HCT116 (cell line): ENCODE measurements around the gene ARVCF. TPM values are rescaled to one million over a fixed set of nuclear protein-coding genes. Genes with fewer than 3 reads are reported as not detected.

Source experiments
- ATAC-seq: fragments of 200-7000 bp; cut with Tn5 transposase; 2 replicates; pipeline ENCODE4 v1.9.1; 2020; ENCODE audit warnings: mild to moderate bottlenecking, moderate library complexity
- BruUV-seq: library from RNA; stranded (reverse); fragments of 400-500 nt; replicated peaks from 2 replicates; lab custom pipeline; 2021; lab: Mats Ljungman, UMichigan
- CTCF ChIA-PET: fragments of 300-600 bp; sonication (Branson Sonifier 250); formaldehyde crosslinking; loops from one replicate; lab custom pipeline; 2021; ENCODE audit warnings: antibody characterized with exemption; lab: Charles Lee
- POLR2A ChIA-PET: fragments of 300-600, 350-600 bp; sonication (Branson Sonifier 250); formaldehyde crosslinking; loops from one replicate; lab custom pipeline; 2021; ENCODE audit warnings: antibody characterized with exemption; lab: Charles Lee
- RAD21 ChIA-PET, 2 experiments: fragments of 300-600 bp; sonication (Branson Sonifier 250); formaldehyde crosslinking; loops; one replicate each; lab custom pipeline; 2023; ENCODE audit warnings: low total read pairs in 2 of 2; ENCODE audit not compliant: uncharacterized antibody in 2 of 2, unreplicated experiment in 2 of 2, low non-redundant PET in 1 of 2; lab: Charles Lee
- DNase-seq: peaks from one replicate; pipeline ENCODE4 v3.0.0-alpha.2; 2010; ENCODE audit warnings: low read depth, low spot score
- H2AFZ ChIP-seq: fragments of 200-600 bp; shearing (Covaris generic), sonication (generic); 2 replicates; pipeline ENCODE4 v1.6.1; 2017; ENCODE audit warnings: low read depth, mixed run types, mixed read lengths, antibody characterized with exemption, low read length; ENCODE audit not compliant: poor library complexity, severe bottlenecking
- H3K27ac ChIP-seq: 2 replicates; pipeline ENCODE4 v1.5.1; 2012; ENCODE audit warnings: low read depth, low read length
- H3K27me3 ChIP-seq: fragments of 200-600 bp; sonication (generic); 2 replicates; pipeline ENCODE4 v1.6.1; 2016; ENCODE audit warnings: mixed run types, low read length, mixed read lengths; ENCODE audit not compliant: insufficient read depth
- H3K36me3 ChIP-seq, 2 experiments: fragments of 200-500 bp in 1 of 2; fragments of 200-600 bp in 1 of 2; sonication (Bioruptor generic) in 1 of 2; sonication (generic) in 1 of 2; 2 replicates each; pipeline versions ENCODE4 v1.5.1 to v1.6.1; 2014 to 2016; ENCODE audit warnings: low read length in 2 of 2, inconsistent platforms in 1 of 2, mixed read lengths in 1 of 2, mixed run types in 1 of 2; ENCODE audit not compliant: insufficient read depth in 2 of 2, control insufficient read depth in 1 of 2
- H3K4me1 ChIP-seq, 2 experiments: fragments of 200-600 bp in 1 of 2; sonication (generic) in 1 of 2; 2 replicates each; pipeline versions ENCODE4 v1.5.1 to v1.6.1; 2012 to 2017; ENCODE audit warnings: low read length in 2 of 2, inconsistent platforms in 1 of 2, mild to moderate bottlenecking in 1 of 2, mixed read lengths in 1 of 2, mixed run types in 1 of 2, moderate library complexity in 1 of 2; ENCODE audit not compliant: insufficient read depth in 2 of 2, control insufficient read depth in 1 of 2
- H3K4me2 ChIP-seq: fragments of 200-600 bp; sonication (generic); 2 replicates; pipeline ENCODE4 v1.6.1; 2017; ENCODE audit warnings: mixed run types, low read length, mixed read lengths
- H3K4me3 ChIP-seq, 2 experiments: fragments of 200-600 bp in 1 of 2; sonication (generic) in 1 of 2; replicated peaks in 1 of 2; 2 replicates each; pipeline ENCODE4 v1.5.1; 2011 to 2016; ENCODE audit warnings: low read length in 2 of 2, control low read depth in 1 of 2, low read depth in 1 of 2, mild to moderate bottlenecking in 1 of 2, mixed read lengths in 1 of 2, mixed run types in 1 of 2
- H3K79me2 ChIP-seq: fragments of 200-600 bp; sonication (generic); 2 replicates; pipeline ENCODE4 v1.6.1; 2017; ENCODE audit warnings: mild to moderate bottlenecking, mixed run types, low read length, moderate library complexity, mixed read lengths; ENCODE audit not compliant: insufficient read depth
- H3K9ac ChIP-seq: fragments of 200-600 bp; sonication (generic); 2 replicates; pipeline ENCODE4 v1.6.1; 2016; ENCODE audit warnings: low read length, mixed read lengths
- H3K9me2 ChIP-seq: fragments of 200-600 bp; sonication (generic), shearing (Covaris generic); 2 replicates; pipeline ENCODE4 v1.6.1; 2017; ENCODE audit warnings: mixed run types, mild to moderate bottlenecking, moderate library complexity; ENCODE audit not compliant: insufficient read depth
- H3K9me3 ChIP-seq, 2 experiments: fragments of 200-500 bp in 1 of 2; fragments of 200-600 bp in 1 of 2; sonication (Bioruptor generic) in 1 of 2; sonication (generic) in 1 of 2; 2 replicates each; pipeline ENCODE4 v1.6.1; 2014 to 2017; ENCODE audit warnings: low read length in 2 of 2, mixed read lengths in 2 of 2, inconsistent platforms in 1 of 2, low read depth in 1 of 2, mild to moderate bottlenecking in 1 of 2, mixed run types in 1 of 2, moderate library complexity in 1 of 2; ENCODE audit not compliant: control insufficient read depth in 1 of 2, insufficient read depth in 1 of 2
- H4K20me1 ChIP-seq: fragments of 200-600 bp; sonication (generic), shearing (Covaris generic); 2 replicates; pipeline ENCODE4 v1.6.1; 2017; ENCODE audit warnings: mixed run types, mild to moderate bottlenecking, moderate library complexity; ENCODE audit not compliant: insufficient read depth
- CBX3 ChIP-seq: IDR thresholded peaks from 2 replicates; pipeline ENCODE4 v1.6.1; 2012; ENCODE audit warnings: low read depth
- CEBPB ChIP-seq: IDR thresholded peaks from 2 replicates; pipeline ENCODE4 v1.6.1; 2012; ENCODE audit warnings: low read depth
- CTCF ChIP-seq, 3 experiments: fragments of 200-600 bp in 1 of 3; sonication (generic) in 1 of 3; IDR thresholded peaks in 2 of 3; conservative IDR thresholded peaks in 1 of 3; 2 replicates each; pipeline ENCODE4 v1.5.1; 2012 to 2017; ENCODE audit warnings: low read depth in 2 of 3, low read length in 2 of 3, antibody characterized with exemption in 1 of 3, borderline replicate concordance in 1 of 3, control low read depth in 1 of 3, mild to moderate bottlenecking in 1 of 3, mixed read lengths in 1 of 3, mixed run types in 1 of 3, moderate library complexity in 1 of 3; ENCODE audit not compliant: insufficient read depth in 1 of 3
- EGR1 ChIP-seq: IDR thresholded peaks from 2 replicates; pipeline ENCODE4 v1.6.1; 2012; ENCODE audit warnings: low read depth
- ELF1 ChIP-seq: IDR thresholded peaks from 2 replicates; pipeline ENCODE4 v1.6.1; 2012; ENCODE audit warnings: low read depth, borderline replicate concordance
- JUND ChIP-seq: IDR thresholded peaks from 2 replicates; pipeline ENCODE4 v1.6.1; 2012
- SRF ChIP-seq: IDR thresholded peaks from 2 replicates; pipeline ENCODE4 v1.6.1; 2012; ENCODE audit warnings: low read depth
- intact Hi-C: fragments of 100-400 bp; cut with micrococcal nuclease; formaldehyde crosslinking; loops from 2 replicates; pipeline ENCODE4 v1.10.0; 2022
- total RNA-seq: library from RNA; stranded (reverse); gene quantifications from one replicate; pipeline ENCODE4 v1.2.1, GENCODE V29; 2021; ENCODE audit not compliant: unreplicated experiment

The ARVCF gene
- total RNA-seq, 1 experiment from 2014 or later: 42.8 TPM

- H3K4me1 ChIP-seq: no peaks in the 10 kb centered on the region
- no peaks in the 10 kb centered on the region for H3K9me2 ChIP-seq
- TF ChIP-seq ELF1 (no peak), JUND (no peak), SRF (no peak), EGR1 (no peak), CTCF (IDR thresholded peaks at IDR 0.05 in 2 of 3, conservative IDR thresholded peaks at IDR 0.05 in 1 of 3; ENCODE audit: borderline replicate concordance in 1 of 3, insufficient read depth in 1 of 3, low read depth in 2 of 3, low read length in 2 of 3) (no peak), CEBPB (no peak), CBX3 (no peak)
- H3K79me2 ChIP-seq: no peaks in the 10 kb centered on the region
- ATAC-seq: no peak; the same call in 1 of the 2 replicates
- no peak overlapping the region for H3K9ac ChIP-seq
- POLR2A ChIA-PET: interaction anchor here (1.7 kb wide), 1 partner anchor 9 kb away, joined by 6 read pairs; no protein-coding TSS in a partner anchor
- H3K27ac ChIP-seq: no peak overlapping the region
- no TSS peak for BruUV-seq
- H2AFZ ChIP-seq: no peak overlapping the region
- H3K36me3 ChIP-seq: peaks cover 0 to 6% of the 10 kb centered on the region in 2 experiments; a peak in 1 of 4 replicates
- no peaks in the 10 kb centered on the region for H3K27me3 ChIP-seq
- intact Hi-C loops: no loop called here
- no peak overlapping the region for H3K4me3 ChIP-seq
- CTCF ChIA-PET: no interaction called here
- H4K20me1 ChIP-seq: no peaks in the 10 kb centered on the region
- DNase-seq: no peak
- H3K9me3 ChIP-seq: no peaks in the 10 kb centered on the region
- RAD21 ChIA-PET: no interaction called here
- no peak overlapping the region for H3K4me2 ChIP-seq
These were observed 83.0 kb downstream of the ARVCF start for GRCh38 chr22:19933341-19934241.
